CD14-positive monocyte (primary cell): ENCODE data around the gene RPS6KA3. TPM values are rescaled to one million over a fixed set of nuclear protein-coding genes. Genes with fewer than 3 reads are reported as not detected.

Experiments
- DNase-seq, 3 donors: peaks; one replicate each; pipeline ENCODE4 v3.0.0-alpha.2; 2011 to 2022
- H2AFZ ChIP-seq: 2 replicates; pipeline ENCODE4 v1.6.0; 2012; ENCODE audit warnings: mild to moderate bottlenecking, low read depth, low read length, inconsistent platforms; ENCODE audit not compliant: insufficient read depth, poor library complexity, severe bottlenecking
- H3K27ac ChIP-seq, 2 donors: 1 replicate in 1 of 2; 2 replicates in 1 of 2; pipeline ENCODE4 v1.5.1; 2012 to 2013; ENCODE audit warnings: low read length in 2 of 2, control low read depth in 1 of 2, inconsistent platforms in 1 of 2, low read depth in 1 of 2, mild to moderate bottlenecking in 1 of 2
- H3K27me3 ChIP-seq, 2 donors: one replicate each; pipeline versions ENCODE4 v1.6.0 to v1.6.1; 2011 to 2013; ENCODE audit warnings: low read length in 2 of 2; ENCODE audit not compliant: control insufficient read depth in 2 of 2, insufficient read depth in 2 of 2
- H3K36me3 ChIP-seq, 2 donors: replicated peaks in 1 of 2; 1 replicate in 1 of 2; 2 replicates in 1 of 2; pipeline versions ENCODE4 v1.5.1 to v1.6.1; 2012 to 2013; ENCODE audit warnings: low read length in 2 of 2, control low read depth in 1 of 2, inconsistent platforms in 1 of 2, mild to moderate bottlenecking in 1 of 2; ENCODE audit not compliant: insufficient read depth in 2 of 2, control insufficient read depth in 1 of 2
- H3K4me1 ChIP-seq, 2 donors: 1 replicate in 1 of 2; 2 replicates in 1 of 2; pipeline versions ENCODE4 v1.5.1 to v1.6.1; 2012 to 2013; ENCODE audit warnings: low read length in 2 of 2, control low read depth in 1 of 2, inconsistent platforms in 1 of 2, mild to moderate bottlenecking in 1 of 2, moderate library complexity in 1 of 2; ENCODE audit not compliant: insufficient read depth in 2 of 2, control insufficient read depth in 1 of 2
- H3K4me2 ChIP-seq: replicated peaks from 2 replicates; pipeline ENCODE3; 2012; ENCODE audit warnings: low read length, moderate library complexity, mild to moderate bottlenecking; ENCODE audit not compliant: poor library complexity, severe bottlenecking; ENCODE audit errors: extremely low read depth
- H3K4me3 ChIP-seq, 3 experiments: fragments of 200-600 bp in 1 of 3; sonication (generic) in 1 of 3; replicated peaks in 1 of 3; 1 replicate in 2 of 3; 2 replicates in 1 of 3; pipeline ENCODE4 v1.5.1; 2011 to 2013; ENCODE audit warnings: low read length in 3 of 3, mild to moderate bottlenecking in 3 of 3, control low read depth in 2 of 3, low read depth in 2 of 3, inconsistent platforms in 1 of 3, moderate library complexity in 1 of 3
- H3K79me2 ChIP-seq: 2 replicates; pipeline ENCODE4 v1.6.0; 2012; ENCODE audit warnings: mild to moderate bottlenecking, control low read depth, inconsistent platforms, low read length, moderate library complexity; ENCODE audit not compliant: insufficient read depth
- H3K9ac ChIP-seq: 2 replicates; pipeline ENCODE4 v1.6.0; 2017; ENCODE audit warnings: low read length, mild to moderate bottlenecking; ENCODE audit not compliant: insufficient read depth, poor library complexity, severe bottlenecking
- H3K9me3 ChIP-seq, 2 donors: replicated peaks in 1 of 2; 1 replicate in 1 of 2; 2 replicates in 1 of 2; pipeline versions ENCODE4 v1.5.1 to v1.6.1; 2012 to 2013; ENCODE audit warnings: low read length in 2 of 2, control low read depth in 1 of 2; ENCODE audit not compliant: control insufficient read depth in 1 of 2, insufficient read depth in 1 of 2
- H4K20me1 ChIP-seq: 2 replicates; pipeline ENCODE4 v1.6.0; 2012; ENCODE audit warnings: mild to moderate bottlenecking, low read length, control low read depth, moderate library complexity; ENCODE audit not compliant: insufficient read depth
- H3K27ac Mint-ChIP-seq, 7 donors: one replicate each; pipeline ENCODE4 v1.8.0; 2020; ENCODE audit warnings: mild to moderate bottlenecking in 7 of 7, mixed read lengths in 7 of 7, moderate library complexity in 6 of 7, inconsistent platforms in 2 of 7
- H3K27me3 Mint-ChIP-seq, 3 donors: one replicate each; pipeline ENCODE4 v1.8.0; 2021 to 2022; ENCODE audit warnings: low read depth in 3 of 3, mild to moderate bottlenecking in 3 of 3, mixed read lengths in 3 of 3, moderate library complexity in 3 of 3, inconsistent platforms in 1 of 3
- H3K36me3 Mint-ChIP-seq, 2 donors: one replicate each; pipeline ENCODE4 v1.8.0; 2020; ENCODE audit warnings: mixed read lengths in 2 of 2, inconsistent platforms in 1 of 2, mild to moderate bottlenecking in 1 of 2
- H3K4me1 Mint-ChIP-seq: one replicate; pipeline ENCODE4 v1.8.0; 2020; ENCODE audit warnings: mild to moderate bottlenecking, mixed read lengths
- H3K4me3 Mint-ChIP-seq, 2 donors: one replicate each; pipeline ENCODE4 v1.8.0; 2020; ENCODE audit warnings: mild to moderate bottlenecking in 2 of 2, mixed read lengths in 2 of 2, moderate library complexity in 1 of 2
- H3K9me3 Mint-ChIP-seq, 7 donors: one replicate each; pipeline ENCODE4 v1.8.0; 2020 to 2022; ENCODE audit warnings: mixed read lengths in 7 of 7, mild to moderate bottlenecking in 6 of 7, moderate library complexity in 6 of 7, inconsistent platforms in 2 of 7
- WGBS: methylation state at CpG from one replicate; pipeline ENCODE4 v1.1.5; 2013; ENCODE audit warnings: missing lambda C conversion rate; ENCODE audit not compliant: insufficient coverage; 5-methylcytosine and 5-hydroxymethylcytosine counted together
- intact Hi-C, 2 donors: fragments of 100-400 bp; cut with micrococcal nuclease; formaldehyde crosslinking; loops; one replicate each; pipeline versions ENCODE4 v1.15.0 to v1.15.1; 2023
- polyA plus RNA-seq, 3 donors: library from polyadenylated mRNA; depleted of rRNA in 1 of 3; unstranded in 2 of 3; stranded (reverse) in 1 of 3; fragments of 300-500 nt in 2 of 3; fragments of >200 nt in 1 of 3; fragmentation: Illumina TruSeq in 2 of 3; gene quantifications; 1 replicate in 2 of 3; 2 replicates in 1 of 3; pipeline ENCODE4 v1.2.3, GENCODE V29; 2012 to 2021
- TF ChIP-seq, protein P1 (sequence below): fragments of 200-600 bp; IDR thresholded peaks from one replicate; pipeline ENCODE4 v1.8.0; 2022; ENCODE audit warnings: antibody characterized with exemption, mild to moderate bottlenecking

The RPS6KA3 gene
- polyA plus RNA-seq, 3 donors, result 14.6 to 28.2 (median 21.6) TPM

GRCh38 chrX:20284444-20284843 lies 17.7 kb upstream of the RPS6KA3 start:
- no peak overlapping the region for H3K9ac ChIP-seq
- no CpG with 5 or more reads among the region's 1 CpG for WGBS

GRCh38 chrX:20280938-20281337 lies 14.2 kb upstream of the RPS6KA3 start:
- Mint-ChIP-seq H3K27ac (no peak overlapping the region), H3K4me3 (no peak overlapping the region)
- TF ChIP-seq, protein P1, sequence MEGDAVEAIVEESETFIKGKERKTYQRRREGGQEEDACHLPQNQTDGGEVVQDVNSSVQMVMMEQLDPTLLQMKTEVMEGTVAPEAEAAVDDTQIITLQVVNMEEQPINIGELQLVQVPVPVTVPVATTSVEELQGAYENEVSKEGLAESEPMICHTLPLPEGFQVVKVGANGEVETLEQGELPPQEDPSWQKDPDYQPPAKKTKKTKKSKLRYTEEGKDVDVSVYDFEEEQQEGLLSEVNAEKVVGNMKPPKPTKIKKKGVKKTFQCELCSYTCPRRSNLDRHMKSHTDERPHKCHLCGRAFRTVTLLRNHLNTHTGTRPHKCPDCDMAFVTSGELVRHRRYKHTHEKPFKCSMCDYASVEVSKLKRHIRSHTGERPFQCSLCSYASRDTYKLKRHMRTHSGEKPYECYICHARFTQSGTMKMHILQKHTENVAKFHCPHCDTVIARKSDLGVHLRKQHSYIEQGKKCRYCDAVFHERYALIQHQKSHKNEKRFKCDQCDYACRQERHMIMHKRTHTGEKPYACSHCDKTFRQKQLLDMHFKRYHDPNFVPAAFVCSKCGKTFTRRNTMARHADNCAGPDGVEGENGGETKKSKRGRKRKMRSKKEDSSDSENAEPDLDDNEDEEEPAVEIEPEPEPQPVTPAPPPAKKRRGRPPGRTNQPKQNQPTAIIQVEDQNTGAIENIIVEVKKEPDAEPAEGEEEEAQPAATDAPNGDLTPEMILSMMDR, result no peak

More at GRCh38 chrX:20284444-20284843, 17.7 kb upstream of the RPS6KA3 start:
- Histone ChIP-seq H3K4me3 (no peak overlapping the region), H4K20me1 (no peaks in the 10 kb centered on the region), H3K27ac (no peak overlapping the region), H3K4me2 (no peak overlapping the region), H2AFZ (no peak overlapping the region), H3K27me3 (no peaks in the 10 kb centered on the region), H3K79me2 (no peaks in the 10 kb centered on the region), H3K9me3 (no peaks in the 10 kb centered on the region), H3K36me3 (no peaks in the 10 kb centered on the region), H3K4me1 (no peaks in the 10 kb centered on the region)
- TF ChIP-seq, protein P1, result no peak
- no peak for DNase-seq
- Mint-ChIP-seq H3K36me3 (no peaks in the 10 kb centered on the region), H3K9me3 (peaks cover 0 to 7% (median 2%) of the 10 kb centered on the region in 7 donors), H3K27me3 (peaks cover 0 to 4% (median 0%) of the 10 kb centered on the region in 3 donors), H3K27ac (no peak overlapping the region), H3K4me3 (no peak overlapping the region), H3K4me1 (peaks cover 4% of the 10 kb centered on the region)
- intact Hi-C loops, result no loop called here

More at GRCh38 chrX:20280938-20281337, 14.2 kb upstream of the RPS6KA3 start:
- Histone ChIP-seq H3K27me3 (no peaks in the 10 kb centered on the region), H3K9ac (no peak overlapping the region), H3K36me3 (no peaks in the 10 kb centered on the region), H3K4me1 (no peaks in the 10 kb centered on the region), H3K4me3 (no peak overlapping the region), H3K9me3 (no peaks in the 10 kb centered on the region), H3K4me2 (no peak overlapping the region), H4K20me1 (no peaks in the 10 kb centered on the region), H3K79me2 (no peaks in the 10 kb centered on the region), H3K27ac (no peak overlapping the region), H2AFZ (no peak overlapping the region)
- H3K4me1 Mint-ChIP-seq, result peaks cover 4% of the 10 kb centered on the region
- H3K27me3 Mint-ChIP-seq, result peaks cover 0 to 11% (median 1%) of the 10 kb centered on the region in 3 donors
- intact Hi-C loops, result no loop called here
- no peak for DNase-seq
- H3K36me3 Mint-ChIP-seq, result no peaks in the 10 kb centered on the region
- H3K9me3 Mint-ChIP-seq, result peaks cover 0 to 14% (median 3%) of the 10 kb centered on the region in 7 donors
- no CpG with 5 or more reads among the region's 4 CpGs for WGBS
